ENCODE results near the gene DNAJB1. TPM values are rescaled to one million over a fixed set of nuclear protein-coding genes. Genes with fewer than 3 reads are reported as not detected.

The DNAJB1 gene
- 100 to 1,000 TPM; 115 to 171 TPM for total RNA-seq
- polyA plus RNA-seq, result 10 to 100 TPM; 72.2 to 73.7 TPM
- long read RNA-seq, donor 1, transcript DNAJB1-201 (3 exons, 2,264 nt), result major isoform, 42 of 84 reads
- long read RNA-seq, donor 1, partial matches to known transcripts, result 38 of 84 reads
- long read RNA-seq, donor 1, other reads (novel, unspliced or antisense), result 0 of 84 reads
- long read RNA-seq, donor 2, transcript DNAJB1-201 (3 exons, 2,264 nt), result major isoform, 16 of 36 reads
- long read RNA-seq, donor 2, partial matches to known transcripts, result 20 of 36 reads
- long read RNA-seq, donor 2, other reads (novel, unspliced or antisense), result 0 of 36 reads
- long read RNA-seq, donor 3, transcript DNAJB1-201 (3 exons, 2,264 nt), result major isoform, 19 of 31 reads
- long read RNA-seq, donor 3, partial matches to known transcripts, result 12 of 31 reads
- long read RNA-seq, donor 3, other reads (novel, unspliced or antisense), result 0 of 31 reads
- long read RNA-seq, donor 4, transcript DNAJB1-201 (3 exons, 2,264 nt), result major isoform, 21 of 51 reads
- long read RNA-seq, donor 4, partial matches to known transcripts, result 28 of 51 reads
- long read RNA-seq, donor 4, other reads (novel, unspliced or antisense), result 0 of 51 reads
- long read RNA-seq, donor 5, transcript DNAJB1-201 (3 exons, 2,264 nt), result major isoform, 42 of 68 reads
- long read RNA-seq, donor 5, partial matches to known transcripts, result 25 of 68 reads
- long read RNA-seq, donor 5, other reads (novel, unspliced or antisense), result 0 of 68 reads

DNA sequence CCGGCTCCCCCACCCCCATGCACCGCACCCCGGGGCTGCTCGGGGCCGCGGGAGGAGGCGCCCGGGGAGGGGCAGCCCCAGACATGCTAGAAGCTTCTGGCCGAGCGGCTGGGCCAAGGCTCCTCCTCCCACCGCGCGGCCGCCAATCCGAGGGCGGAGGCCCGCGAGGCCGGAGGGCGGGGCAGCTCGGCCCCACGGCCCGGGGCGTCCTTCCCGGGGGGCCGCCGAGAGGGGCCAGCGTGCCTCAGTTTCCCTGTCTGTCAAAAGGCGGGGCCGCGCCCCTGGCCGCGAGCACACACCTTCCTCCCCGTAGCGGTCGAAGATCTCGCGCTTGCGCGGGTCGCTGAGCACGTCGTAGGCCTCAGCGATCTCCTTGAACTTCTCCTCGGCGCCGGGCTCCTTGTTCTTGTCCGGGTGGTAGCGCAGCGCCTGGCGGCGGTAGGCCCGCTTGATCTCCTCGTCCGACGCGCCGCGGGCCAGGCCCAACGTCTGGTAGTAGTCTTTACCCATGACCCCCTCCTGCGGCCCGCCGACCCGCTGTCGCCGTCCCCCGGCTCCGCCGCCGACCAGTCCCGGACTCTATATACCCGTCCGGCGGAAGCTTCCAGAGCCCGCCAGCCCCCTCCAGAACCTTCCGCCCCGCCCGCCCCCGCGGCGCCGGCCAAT is at the start of gene DNAJB1:
DNAJB1 (minus strand) TSS at position 558 of the 666 bp plus-strand sequence; CDS start at position 510, 48 bp downstream.
- Histone ChIP-seq H3K9ac (ENCODE audit: insufficient read depth in 1 of 2, low read length in 2 of 2) (peak within 1 kb of the TSS; percentile 91 to 94), H3K9me3 (ENCODE audit: control insufficient read depth in 4 of 4, insufficient read depth in 3 of 4, low read length in 3 of 4) (no peaks in the 10 kb centered on the region), H3K36me3 (ENCODE audit: control insufficient read depth in 4 of 4, insufficient read depth in 4 of 4, low read length in 4 of 4) (peaks cover 17 to 28% (median 23%) of the 10 kb centered on the region in 4 donors), H3K4me1 (ENCODE audit: control insufficient read depth in 5 of 5, insufficient read depth in 5 of 5, low read length in 5 of 5) (peaks cover 0 to 23% (median 11%) of the 10 kb centered on the region in 5 donors), H3K4me3 (peak within 1 kb of the TSS; percentile 74), H3K27ac (ENCODE audit: low read depth in 1 of 2, low read length in 1 of 2) (peak within 1 kb of the TSS; percentile 98 to 99), H3K27me3 (ENCODE audit: control insufficient read depth in 3 of 3, insufficient read depth in 3 of 3, low read length in 2 of 3) (no peaks in the 10 kb centered on the region)
- DNase-seq, result peak; percentile 77 to 97 (median 86)
- ATAC-seq (ENCODE audit: insufficient read depth, low FRiP score), result peak; percentile 80
- WGBS, 2 donors, result 0% methylated on average over 46 to 82 of the region's 82 CpGs
- TF ChIP-seq, protein P1, sequence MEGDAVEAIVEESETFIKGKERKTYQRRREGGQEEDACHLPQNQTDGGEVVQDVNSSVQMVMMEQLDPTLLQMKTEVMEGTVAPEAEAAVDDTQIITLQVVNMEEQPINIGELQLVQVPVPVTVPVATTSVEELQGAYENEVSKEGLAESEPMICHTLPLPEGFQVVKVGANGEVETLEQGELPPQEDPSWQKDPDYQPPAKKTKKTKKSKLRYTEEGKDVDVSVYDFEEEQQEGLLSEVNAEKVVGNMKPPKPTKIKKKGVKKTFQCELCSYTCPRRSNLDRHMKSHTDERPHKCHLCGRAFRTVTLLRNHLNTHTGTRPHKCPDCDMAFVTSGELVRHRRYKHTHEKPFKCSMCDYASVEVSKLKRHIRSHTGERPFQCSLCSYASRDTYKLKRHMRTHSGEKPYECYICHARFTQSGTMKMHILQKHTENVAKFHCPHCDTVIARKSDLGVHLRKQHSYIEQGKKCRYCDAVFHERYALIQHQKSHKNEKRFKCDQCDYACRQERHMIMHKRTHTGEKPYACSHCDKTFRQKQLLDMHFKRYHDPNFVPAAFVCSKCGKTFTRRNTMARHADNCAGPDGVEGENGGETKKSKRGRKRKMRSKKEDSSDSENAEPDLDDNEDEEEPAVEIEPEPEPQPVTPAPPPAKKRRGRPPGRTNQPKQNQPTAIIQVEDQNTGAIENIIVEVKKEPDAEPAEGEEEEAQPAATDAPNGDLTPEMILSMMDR (IDR thresholded peaks at IDR 0.05; ENCODE audit: control extremely low read depth, extremely low read depth), result no peak

DNA sequence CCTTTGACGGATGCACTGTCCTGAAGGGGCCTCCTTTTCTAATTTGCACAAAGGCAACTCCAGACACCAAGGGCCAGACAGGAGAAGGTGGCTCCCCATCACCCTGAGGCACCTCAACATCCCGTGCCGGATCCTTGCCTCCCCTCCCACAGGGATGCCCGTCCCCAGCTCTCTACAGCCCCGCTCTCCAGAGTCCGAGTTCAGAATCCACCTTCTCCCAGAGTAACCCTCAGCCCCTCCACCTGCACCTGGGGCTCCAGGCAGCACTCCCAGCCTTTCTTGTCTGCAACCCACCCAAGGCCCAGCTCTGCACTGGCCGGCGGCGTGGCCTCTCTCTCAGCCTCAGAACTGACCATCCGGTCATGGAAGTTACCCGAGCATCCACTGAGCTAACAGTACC is 48.9 kb upstream of the DNAJB1 start:
- TF ChIP-seq, protein P1 (IDR thresholded peaks at IDR 0.05; ENCODE audit: control extremely low read depth, extremely low read depth), result no peak
- Histone ChIP-seq H3K27me3 (ENCODE audit: control insufficient read depth in 3 of 3, insufficient read depth in 3 of 3, low read length in 2 of 3) (no peaks in the 10 kb centered on the region), H3K27ac (ENCODE audit: low read depth in 1 of 2, low read length in 1 of 2) (no peak overlapping the region), H3K9ac (ENCODE audit: insufficient read depth in 1 of 2, low read length in 2 of 2) (no peak overlapping the region), H3K9me3 (ENCODE audit: control insufficient read depth in 4 of 4, insufficient read depth in 3 of 4, low read length in 3 of 4) (no peaks in the 10 kb centered on the region), H3K4me1 (ENCODE audit: control insufficient read depth in 5 of 5, insufficient read depth in 5 of 5, low read length in 5 of 5) (peaks cover 0 to 9% (median 3%) of the 10 kb centered on the region in 5 donors), H3K4me3 (no peak overlapping the region), H3K36me3 (ENCODE audit: control insufficient read depth in 4 of 4, insufficient read depth in 4 of 4, low read length in 4 of 4) (peaks cover 0 to 33% (median 4%) of the 10 kb centered on the region in 4 donors)
- DNase-seq, result no peak
- 87 to 93% methylated on average over 11 of the region's 11 CpGs for WGBS, 2 donors
- ATAC-seq (ENCODE audit: insufficient read depth, low FRiP score), result no peak

DNA sequence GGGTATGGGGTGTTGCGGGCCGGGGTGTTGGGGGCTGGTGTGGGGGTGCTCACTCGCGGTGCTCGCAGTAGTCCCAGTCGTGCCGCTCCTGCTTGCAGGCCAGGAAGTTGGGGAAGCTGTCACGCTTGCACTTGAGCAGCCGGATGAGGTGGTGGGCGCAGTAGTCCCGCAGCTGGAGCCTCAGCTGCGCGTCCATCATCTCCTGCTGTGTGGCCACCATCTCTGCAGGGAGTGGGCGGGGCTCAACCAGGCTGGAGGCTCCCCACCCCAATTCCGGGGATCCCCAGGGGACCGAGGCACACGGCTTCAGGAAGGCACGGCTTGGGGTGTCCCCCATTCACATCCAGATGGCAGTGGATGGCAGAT is 48.5 kb upstream of the DNAJB1 start:
- TF ChIP-seq, protein P1 (IDR thresholded peaks at IDR 0.05; ENCODE audit: control extremely low read depth, extremely low read depth), result no peak

More for the DNA sequence above, 48.5 kb upstream of the DNAJB1 start:
- no peak overlapping the region for H3K27ac ChIP-seq (ENCODE audit: low read depth in 1 of 2, low read length in 1 of 2)
- H3K27me3 ChIP-seq (ENCODE audit: control insufficient read depth in 3 of 3, insufficient read depth in 3 of 3, low read length in 2 of 3), result no peaks in the 10 kb centered on the region
- ATAC-seq (ENCODE audit: insufficient read depth, low FRiP score) (no peak), DNase-seq (no peak)
- H3K9ac ChIP-seq (ENCODE audit: insufficient read depth in 1 of 2, low read length in 2 of 2), result no peak overlapping the region
- no peak overlapping the region for H3K4me3 ChIP-seq
- no peaks in the 10 kb centered on the region for H3K9me3 ChIP-seq (ENCODE audit: control insufficient read depth in 4 of 4, insufficient read depth in 3 of 4, low read length in 3 of 4)
- WGBS, 2 donors, result 69 to 81% methylated on average over 18 of the region's 18 CpGs
- peaks cover 0 to 9% (median 3%) of the 10 kb centered on the region in 5 donors for H3K4me1 ChIP-seq (ENCODE audit: control insufficient read depth in 5 of 5, insufficient read depth in 5 of 5, low read length in 5 of 5)
- peaks cover 0 to 33% (median 4%) of the 10 kb centered on the region in 4 donors for H3K36me3 ChIP-seq (ENCODE audit: control insufficient read depth in 4 of 4, insufficient read depth in 4 of 4, low read length in 4 of 4)

All from lung (tissue), 16 donors.